NCI-H2081 treated with DMSO at 0.1 percent for 48 hours (cell line): ENCODE results near the gene TMEM182.

Experiments
- DNase-seq: peaks from one replicate; lab custom pipeline; 2025; lab: John Stamatoyannopoulos, UW

Gene TMEM182

DNA sequence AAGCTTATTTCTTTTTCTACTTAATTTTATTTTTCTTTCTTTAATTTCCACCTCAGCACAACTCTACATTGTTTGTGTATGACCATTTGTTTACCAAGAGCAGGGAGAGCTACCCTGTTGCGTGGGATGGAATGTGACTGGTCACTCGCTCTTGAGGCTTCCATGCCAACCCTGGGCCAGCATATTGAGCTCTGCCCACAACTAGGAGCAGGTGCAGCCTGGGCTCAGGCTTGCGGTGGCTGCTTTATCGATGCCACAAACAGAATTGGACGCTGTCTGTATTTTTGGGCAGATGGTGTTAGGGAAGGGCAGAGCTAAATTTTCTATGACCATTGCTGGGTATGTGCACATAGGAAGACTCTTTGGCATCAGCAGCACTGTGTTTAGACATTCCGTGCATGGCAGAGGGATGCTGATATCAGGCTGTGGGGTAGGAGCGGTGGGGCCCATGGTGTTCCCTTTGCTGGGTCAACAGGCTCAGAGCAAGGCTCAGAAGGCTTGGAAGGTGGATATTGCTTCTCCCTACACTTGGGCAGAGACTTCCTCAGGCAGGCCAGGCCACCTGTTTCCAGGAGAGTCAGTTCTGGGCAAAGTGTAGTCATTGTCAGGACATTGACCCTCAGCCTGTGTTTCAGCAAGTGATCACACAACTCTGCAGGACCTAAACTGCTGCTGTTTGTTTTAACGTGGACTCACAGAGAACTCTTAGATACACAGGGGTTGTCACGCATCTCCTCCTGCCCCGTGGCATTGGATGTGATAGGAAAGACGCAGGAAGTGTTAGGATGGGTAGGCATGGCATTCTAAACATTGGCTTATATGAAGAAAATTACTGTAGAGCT is 40.2 kb downstream of the TMEM182 start:
- no peak for DNase-seq

DNA sequence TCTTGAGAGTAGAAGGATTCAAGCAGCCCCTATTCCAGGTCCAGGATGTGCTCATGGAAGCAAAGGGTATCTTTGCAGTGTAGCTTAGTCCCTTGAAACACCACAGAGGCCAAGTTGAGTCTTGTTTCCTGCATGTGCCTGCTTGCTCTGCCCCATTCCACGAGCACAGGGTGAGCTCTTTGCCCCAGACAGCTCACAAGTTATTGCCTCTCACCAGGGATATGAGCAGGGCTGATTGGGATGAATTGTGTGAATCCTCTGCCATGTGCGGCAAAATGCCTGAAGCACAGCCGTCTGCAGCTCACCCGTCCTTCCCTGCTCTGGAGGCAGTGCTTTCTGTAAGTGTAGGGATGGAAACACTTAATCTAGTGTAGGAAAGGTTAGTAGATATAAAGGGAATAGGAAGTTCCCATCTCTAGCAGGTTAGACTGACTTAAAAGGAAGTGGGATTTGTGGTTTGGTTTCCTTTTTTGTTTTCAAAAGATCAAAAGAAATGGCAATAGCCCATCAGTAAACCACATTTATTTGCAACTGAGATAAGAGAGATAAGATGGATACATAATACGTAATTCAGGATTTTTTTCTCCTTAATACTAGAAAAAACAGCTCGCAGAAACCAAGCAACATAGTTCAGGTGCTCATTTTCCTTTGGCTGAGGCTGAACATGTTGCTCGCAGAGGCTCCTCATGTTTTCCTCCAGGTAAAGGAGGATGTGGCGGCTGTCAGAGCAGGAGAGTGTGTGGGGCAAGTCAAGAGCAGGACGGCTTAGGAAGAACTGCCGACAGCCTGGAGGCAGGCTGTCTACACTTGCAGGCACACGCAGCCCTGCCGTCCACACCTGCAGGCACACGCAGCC is 41.4 kb downstream of the TMEM182 start:
- no peak for DNase-seq

DNA sequence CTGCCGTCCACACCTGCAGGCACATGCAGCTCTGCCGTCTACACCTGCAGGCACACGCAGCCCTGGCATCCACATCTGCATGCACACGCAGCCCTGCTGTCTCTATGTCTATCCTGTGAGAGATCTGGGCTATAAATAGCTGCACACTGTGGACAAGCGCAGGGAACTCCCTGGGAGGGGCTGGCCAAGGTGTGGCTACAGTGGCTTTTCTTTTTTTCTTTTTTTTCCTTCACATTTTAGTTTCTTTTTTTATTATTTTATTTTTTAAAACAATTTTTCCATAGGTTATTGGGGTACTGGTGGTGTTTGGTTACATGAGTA is 42.0 kb downstream of the TMEM182 start:
- DNase-seq: no peak

DNA sequence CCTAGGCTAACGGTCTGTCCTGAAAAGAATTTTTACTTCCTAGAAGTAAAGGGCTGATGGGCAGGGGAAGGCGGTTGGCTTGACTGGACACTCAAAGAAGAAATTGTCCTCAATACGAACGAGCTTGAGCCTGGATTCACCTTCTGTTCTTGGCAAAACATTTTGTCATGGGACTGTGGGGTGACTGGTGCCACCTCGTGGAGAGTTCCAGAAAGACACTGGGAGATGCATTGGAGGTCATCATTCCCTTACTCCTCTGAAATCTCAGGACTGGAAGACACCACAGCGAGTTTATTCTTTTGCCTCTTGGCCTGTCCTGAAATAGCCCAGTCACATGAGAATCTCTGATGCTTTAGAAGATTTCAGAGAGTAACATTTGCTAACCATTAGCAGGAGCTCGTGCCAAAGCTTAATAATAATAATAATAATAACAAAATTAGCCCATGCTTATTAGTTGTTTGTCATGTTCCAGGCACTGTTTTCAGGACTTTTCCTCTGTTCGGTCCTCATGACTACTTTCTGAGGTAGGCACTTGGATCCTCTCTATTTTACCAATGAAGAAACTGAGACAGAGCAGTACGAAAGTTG is 44.5 kb downstream of the TMEM182 start:
- peak; percentile 16 for DNase-seq

DNA sequence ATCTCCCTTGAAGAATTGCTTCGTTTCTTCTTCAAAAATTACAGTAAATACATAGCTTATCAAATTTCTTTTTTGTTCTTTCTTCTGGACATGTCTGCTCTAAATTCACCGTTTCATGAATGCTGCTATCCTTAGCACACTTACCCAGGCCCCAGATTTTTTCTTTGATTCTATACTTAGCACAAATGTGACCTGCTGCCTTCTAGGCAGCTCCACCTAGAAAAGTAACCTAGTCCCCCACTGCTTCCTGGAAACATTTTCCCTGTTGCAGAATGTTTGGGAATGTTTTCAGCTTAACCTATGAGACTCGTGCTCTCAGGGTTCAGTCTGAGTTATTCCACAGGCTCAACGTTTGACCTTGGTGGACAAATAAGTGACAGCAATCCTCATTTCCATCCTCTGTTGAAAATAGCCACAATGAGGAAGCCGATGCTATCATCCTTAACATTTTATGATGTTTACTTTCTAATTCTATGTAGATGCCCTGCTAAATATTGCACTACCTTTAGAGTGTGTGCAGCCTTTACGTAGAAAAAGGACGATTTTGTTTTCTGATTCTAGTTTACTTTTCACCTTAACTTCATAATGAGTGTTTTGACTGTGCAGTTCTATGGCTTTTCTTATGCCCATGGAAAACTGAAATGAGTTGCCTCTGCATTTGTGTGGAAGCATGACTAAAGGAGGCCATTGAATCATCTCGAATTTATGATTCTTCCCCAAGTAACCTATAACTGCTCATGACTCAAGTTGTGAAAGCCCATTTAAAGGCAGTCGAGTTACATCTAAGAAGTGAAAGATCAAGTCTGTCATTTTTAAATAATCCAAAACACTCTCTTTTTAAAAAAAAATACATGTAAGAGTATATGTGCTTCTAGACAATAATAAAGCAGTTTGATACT is 47.7 kb downstream of the TMEM182 start:
- no peak for DNase-seq

DNA sequence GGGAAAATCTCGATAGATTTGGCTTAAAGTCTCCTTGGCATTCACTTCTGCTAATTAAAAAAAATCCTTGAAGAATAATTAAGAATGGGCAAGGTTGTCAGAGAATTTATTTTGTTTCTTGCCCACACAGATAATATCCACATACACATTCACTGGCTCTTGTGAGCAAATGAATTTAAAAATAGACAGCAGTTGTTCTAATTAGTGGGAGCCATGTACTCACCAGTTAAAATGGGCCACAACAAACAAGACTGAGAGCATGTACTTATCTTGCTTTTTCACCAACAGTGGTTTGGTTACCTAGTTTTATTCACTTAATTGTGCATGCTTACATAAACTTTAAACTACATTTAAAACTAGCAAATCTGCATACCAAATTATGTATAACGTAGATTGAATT is 53.5 kb downstream of the TMEM182 start:
- DNase-seq: no peak

DNA sequence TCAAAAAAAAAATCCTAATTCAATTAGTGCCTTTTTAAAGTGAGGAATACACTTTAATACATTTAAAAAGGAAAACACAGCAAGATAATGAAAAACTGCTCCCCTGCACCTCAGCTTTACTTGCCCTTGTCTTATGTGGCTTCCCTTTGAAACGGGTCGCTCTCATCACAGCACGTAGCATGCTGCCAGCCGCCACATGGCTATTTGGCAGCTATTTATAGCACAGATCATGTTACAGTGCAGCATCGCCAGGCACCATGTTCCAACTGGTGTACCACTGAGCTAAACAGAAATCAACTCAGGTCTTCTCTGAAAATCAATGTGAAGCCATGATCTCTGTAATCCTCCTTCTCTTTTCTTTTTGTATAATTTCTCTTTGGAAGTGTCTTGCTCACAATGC is 65.1 kb downstream of the TMEM182 start:
- peak; percentile 55 for DNase-seq

DNA sequence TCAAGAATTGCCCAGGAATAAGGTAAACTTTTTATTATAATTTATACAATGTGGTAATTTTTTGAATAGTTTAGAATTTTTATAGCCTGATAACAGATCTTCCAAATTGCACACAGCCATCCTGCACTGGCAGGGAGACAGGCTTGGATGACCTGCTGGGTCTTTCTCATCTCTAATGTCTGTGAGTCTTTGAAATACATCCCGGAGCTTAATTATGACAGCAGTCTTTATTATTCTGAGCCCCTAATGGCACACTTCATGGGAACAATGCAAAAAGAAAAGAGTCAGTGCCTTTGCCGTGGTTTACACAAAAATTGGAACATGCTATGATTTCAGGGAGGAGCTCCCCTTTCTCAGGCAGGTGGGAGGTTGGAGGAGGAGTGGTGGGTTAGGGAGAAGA is 71.0 kb downstream of the TMEM182 start:
- no peak for DNase-seq

DNA sequence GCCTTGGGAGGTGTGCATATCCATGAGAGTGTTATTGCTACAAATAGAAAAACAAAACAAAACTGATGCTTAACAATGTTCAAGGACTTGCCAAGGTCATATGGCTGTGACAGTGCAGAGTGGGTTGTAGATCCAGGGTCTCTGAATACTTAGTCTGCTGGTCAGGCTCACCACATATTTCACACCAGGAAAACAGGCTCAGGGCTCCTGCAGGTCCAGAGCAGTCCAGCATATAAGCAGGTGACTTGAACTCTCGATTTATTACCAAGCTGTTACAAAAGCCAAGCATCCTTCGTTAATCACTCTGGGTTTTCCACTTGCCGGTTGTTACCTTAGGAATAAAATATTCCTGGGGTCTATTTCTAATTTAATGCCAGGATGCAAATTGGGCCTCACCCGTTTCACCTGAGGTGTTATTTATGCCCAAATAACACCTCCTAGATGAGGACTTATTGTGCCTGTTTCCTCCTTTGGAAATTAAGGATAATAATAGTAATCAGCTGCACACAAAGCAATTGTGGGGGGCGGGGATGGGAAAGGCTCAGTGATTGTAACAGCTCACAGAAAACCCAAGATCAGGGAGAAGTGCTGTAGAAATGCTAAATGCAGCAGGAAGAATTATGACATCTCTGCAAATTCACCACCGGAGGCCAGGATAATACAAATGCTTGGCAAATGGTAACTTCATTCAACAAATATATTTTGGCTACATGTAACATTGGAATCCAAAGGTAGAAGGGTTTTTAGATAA is 72.9 kb downstream of the TMEM182 start:
- DNase-seq: no peak

DNA sequence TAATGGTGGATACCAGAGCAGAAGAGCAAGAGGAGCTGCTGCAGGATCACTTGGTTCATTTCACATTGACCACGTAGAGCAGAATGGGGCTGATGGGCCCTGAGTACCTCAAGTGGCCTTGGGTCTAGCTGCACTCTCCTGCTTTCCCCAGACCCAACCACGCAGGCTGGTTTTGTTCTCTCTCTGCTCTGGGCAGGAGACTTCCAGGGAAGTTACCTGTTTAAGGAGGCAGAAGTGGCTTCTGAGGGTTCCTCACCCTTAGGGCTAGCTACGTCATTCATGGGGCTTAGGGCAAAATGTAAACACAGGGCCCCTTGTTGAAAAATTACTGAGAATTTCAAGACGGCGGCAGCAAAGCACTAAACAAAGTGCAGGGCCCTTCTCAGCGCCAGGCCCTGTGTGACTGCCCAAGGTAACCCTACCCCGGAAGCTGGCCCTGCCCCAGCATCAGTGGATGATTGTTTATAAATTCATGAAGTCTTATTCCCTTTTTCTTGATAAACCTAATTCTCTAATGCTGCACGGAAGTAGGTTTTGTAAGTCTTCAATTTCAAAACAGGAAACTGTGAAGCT is 75.9 kb downstream of the TMEM182 start:
- no peak for DNase-seq

DNA sequence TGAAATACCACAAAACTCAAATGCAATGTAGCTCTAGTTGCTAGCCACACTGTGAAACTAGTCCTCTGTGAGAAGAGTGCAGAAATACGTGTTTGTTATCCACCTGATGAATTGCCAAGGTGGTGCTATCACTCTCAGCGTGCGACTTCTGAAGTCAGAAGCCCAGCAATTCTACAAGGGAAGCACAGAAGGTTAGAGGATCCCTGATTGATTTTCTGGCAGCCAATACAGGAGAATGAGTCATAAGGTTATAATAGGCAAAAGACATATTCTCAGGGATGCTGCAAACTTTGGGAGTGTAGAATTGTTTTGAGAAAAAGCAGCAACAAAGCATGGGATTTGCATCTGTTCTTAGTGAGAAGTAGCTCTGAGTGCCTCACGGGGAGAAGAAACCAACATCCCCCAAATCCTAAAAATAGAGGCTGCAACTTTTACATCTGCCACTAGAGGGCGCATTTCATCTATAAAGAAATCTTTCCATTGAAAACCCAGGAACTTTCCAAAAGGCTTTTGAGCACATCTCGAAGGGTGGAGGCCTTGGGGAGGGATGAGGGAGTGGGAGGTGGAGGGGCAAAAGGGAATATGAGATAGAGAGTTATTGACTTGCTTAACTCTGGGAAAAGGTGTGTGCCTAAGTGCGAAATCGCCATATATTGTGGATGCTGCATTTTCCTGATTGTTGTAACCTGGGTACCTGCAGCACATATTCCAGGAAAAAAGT is 78.0 kb downstream of the TMEM182 start:
- no peak for DNase-seq

DNA sequence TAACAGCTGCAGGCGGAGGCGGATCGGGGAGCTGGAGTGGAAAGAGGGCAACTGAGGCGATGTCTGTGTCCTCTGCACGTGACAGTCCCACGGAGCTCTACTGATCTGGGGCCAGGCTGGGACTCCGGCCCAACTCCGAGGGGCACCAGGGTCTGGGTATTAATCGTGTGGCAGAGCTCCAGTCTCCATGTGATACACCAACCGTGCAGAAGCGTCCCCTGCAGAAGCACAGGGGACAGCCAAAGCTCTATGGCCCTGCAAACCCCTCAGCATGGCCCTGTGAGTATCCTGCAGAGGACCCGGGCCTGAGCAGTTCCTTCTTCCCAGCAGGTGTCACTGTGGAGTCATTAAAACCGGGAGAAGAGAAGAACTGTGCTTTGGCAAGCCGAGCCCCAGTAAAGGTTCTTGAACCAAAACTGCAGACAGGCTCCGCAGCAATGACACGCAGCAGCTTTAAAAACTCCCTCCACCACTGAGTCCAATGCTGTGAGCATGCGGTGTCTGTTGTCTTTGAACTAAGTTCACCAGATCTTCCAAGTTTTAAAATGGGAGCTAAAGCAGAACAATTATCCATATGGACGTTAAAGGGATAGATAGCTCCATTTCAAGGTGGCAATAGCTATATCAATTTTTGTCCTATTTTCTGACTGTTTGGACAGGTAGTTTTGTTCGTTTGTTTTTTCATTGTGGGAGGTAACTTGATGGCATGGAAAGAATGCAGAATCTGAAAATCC is 79.4 kb downstream of the TMEM182 start:
- no peak for DNase-seq

DNA sequence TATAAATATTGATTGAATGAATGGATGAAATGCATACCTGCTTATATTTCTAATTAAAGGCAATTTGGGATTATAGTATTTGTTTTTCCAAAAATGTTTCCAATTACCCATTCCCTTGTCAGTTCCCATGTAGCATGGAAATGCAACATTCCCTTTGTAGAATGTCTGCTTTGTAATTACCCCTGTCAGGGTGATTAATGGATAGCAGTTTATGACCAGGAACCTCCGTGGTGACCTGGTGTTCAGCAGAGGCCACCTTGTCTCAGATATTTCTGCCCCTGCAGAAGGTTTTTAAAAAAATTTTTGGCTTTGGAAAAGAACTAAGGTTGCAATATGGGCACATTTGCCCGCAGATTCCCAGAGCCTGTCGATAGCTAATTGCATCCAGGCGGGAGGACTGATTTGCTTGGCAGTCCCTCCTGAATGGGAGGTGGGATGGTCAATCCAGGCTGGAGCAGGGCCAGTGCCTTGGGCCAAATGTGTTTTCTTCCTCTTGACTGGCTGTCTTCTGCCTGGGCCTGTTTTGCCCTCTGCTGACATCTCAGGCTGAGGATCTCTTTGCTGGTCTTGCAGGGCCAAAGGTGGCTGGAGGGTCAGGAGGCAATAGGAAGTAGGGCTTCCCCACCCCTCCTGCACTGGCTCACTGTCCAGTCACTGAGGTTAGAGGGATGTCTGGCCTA is 82.1 kb downstream of the TMEM182 start:
- no peak for DNase-seq

DNA sequence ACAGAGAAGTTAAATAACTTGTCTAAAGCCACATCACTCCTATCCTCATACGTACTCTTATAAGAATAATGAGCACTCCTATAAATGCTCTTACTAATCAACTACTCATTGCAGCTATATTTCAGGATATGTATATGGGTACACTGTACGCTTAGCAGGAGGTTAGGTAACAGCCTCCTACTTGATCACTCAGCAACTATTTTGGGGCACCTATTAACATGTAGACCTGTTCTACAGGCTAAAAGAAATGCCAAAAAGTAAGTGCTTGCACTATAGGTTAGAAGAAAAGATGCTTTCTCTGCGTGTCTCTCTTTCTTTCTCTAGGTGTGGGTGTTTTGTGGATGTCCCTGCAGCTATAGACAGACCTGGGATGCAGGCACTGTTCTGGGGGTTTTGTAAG is 83.1 kb downstream of the TMEM182 start:
- DNase-seq: no peak

DNA sequence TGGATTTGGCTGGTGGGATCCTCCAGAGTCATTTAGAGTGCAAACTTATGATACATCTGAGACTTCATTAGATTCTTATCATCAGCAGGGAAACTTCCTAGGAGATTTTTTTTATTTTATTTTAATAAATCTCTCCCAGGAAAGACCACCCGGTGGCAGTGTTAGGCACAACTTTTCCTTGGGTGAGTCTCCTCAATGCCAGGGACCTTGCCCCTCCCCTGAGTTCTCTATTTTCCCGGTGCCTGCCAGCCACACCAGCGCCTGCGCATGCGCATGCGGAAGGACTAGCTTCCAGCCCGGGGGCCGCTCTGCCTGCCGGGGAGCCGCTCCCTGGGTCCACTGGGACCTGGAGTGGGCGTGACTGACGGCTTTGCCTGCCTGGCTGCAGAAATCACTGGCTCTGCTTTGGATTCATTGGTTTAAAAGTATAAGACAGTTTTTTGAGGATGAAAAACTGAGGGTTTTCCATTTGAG is 86.6 kb downstream of the TMEM182 start:
- no peak for DNase-seq

DNA sequence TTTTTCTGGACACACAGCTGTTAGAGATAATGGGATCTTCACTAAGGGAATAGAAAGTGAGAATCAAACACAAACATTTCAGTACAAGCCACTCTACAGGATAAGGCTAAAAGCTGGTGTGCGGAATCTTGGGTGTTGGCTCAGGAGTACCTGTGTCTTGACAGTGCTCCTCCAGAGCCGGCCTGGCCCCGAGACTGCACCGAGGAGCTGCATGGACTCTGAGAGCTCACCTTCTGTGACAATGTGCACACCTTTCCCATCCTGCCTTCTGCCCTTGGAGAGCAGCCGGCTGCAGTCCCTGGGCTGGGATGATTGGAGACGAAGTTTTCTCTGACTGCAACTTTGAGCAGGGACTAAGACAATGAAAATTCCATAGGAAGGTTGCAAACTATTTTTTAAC is 89.1 kb downstream of the TMEM182 start:
- no peak for DNase-seq

DNA sequence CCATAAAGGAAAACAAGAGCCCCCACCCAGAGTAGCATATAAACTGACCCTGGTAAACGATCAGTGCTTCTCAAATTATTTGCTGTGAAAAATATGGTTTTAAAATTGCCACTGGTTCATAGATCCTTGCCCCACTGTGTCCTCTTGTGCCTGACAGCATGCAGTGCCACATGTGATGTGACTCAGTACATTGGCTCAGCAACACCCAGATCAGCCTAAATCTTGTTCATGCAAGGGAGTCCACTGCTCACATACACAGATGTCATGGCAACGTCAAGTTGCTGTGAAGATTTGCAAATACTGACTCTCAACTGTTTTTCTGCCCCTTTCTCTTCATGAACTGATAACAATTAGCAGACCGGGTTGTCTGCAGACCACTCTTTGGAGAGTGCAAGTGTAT is 91.0 kb downstream of the TMEM182 start:
- DNase-seq: no peak
